ENCODE measurements around the gene RSPH4A.

GRCh38 chr6:116578335-116578734 is 37.9 kb upstream of the RSPH4A start:
- no peak for TF ChIP-seq POLR2AphosphoS5 (IDR thresholded peaks at IDR 0.05; ENCODE audit: insufficient read depth in 1 of 2, low read depth in 1 of 2)
- no peak for TF ChIP-seq CTCF (IDR thresholded peaks at IDR 0.05)
- no peak for TF ChIP-seq POLR2A (IDR thresholded peaks at IDR 0.05)

Data from vagina (tissue), 2 donors.